ENCODE measurements around the gene UBAP1.
A peak's percentile ranks its signal among the peaks of the same experiment; 100 is the strongest.
"Not testable (repeated sequence)": the region's sequence is repeated elsewhere in the genome, so short reads cannot be mapped to it uniquely, and the experiment has no call there.

Gene UBAP1

GRCh38 chr9:34224349-34224748, 45.5 kb downstream of the UBAP1 start:
- no peak for DNase-seq (ENCODE audit: low read depth)

GRCh38 chr9:34226144-34226760, 47.4 kb downstream of the UBAP1 start:
- DNase-seq (ENCODE audit: low read depth) = not testable (repeated sequence)

GRCh38 chr9:34227445-34227844, 48.6 kb downstream of the UBAP1 start:
- peak; percentile 76 for DNase-seq (ENCODE audit: low read depth)

GRCh38 chr9:34230556-34230955, 51.7 kb downstream of the UBAP1 start:
- no peak for DNase-seq (ENCODE audit: low read depth)

GRCh38 chr9:34232201-34232600, 53.4 kb downstream of the UBAP1 start:
- DNase-seq (ENCODE audit: low read depth) = no peak

GRCh38 chr9:34233672-34234071, 54.8 kb downstream of the UBAP1 start:
- DNase-seq (ENCODE audit: low read depth) = peak; percentile 34

- DNase-seq (ENCODE audit: low read depth) = no peak
Observed at GRCh38 chr9:34237836-34238235, 59.0 kb downstream of the UBAP1 start.

GRCh38 chr9:34240006-34240405, 61.2 kb downstream of the UBAP1 start:
- no peak for DNase-seq (ENCODE audit: low read depth)

- DNase-seq (ENCODE audit: low read depth) = no peak
Observed at GRCh38 chr9:34242830-34243229, 64.0 kb downstream of the UBAP1 start.

- not testable (repeated sequence) for DNase-seq (ENCODE audit: low read depth)
Observed at GRCh38 chr9:34245212-34245611, 66.4 kb downstream of the UBAP1 start.

GRCh38 chr9:34246453-34246852, 67.6 kb downstream of the UBAP1 start:
- DNase-seq (ENCODE audit: low read depth) = no peak

GRCh38 chr9:34247782-34248181, 68.9 kb downstream of the UBAP1 start:
- DNase-seq (ENCODE audit: low read depth) = not testable (repeated sequence)

- DNase-seq (ENCODE audit: low read depth) = no peak
Observed at GRCh38 chr9:34249274-34249673, 70.4 kb downstream of the UBAP1 start.

GRCh38 chr9:34250721-34251120, 71.9 kb downstream of the UBAP1 start:
- no peak for DNase-seq (ENCODE audit: low read depth)

- DNase-seq (ENCODE audit: low read depth) = no peak
Observed at GRCh38 chr9:34252016-34252415, 73.2 kb downstream of the UBAP1 start.

- DNase-seq (ENCODE audit: low read depth) = peak; percentile 46
Observed at GRCh38 chr9:34252670-34253459, 74.0 kb downstream of the UBAP1 start.

- DNase-seq (ENCODE audit: low read depth) = peak; percentile 50
Observed at GRCh38 chr9:34253460-34253837, 74.6 kb downstream of the UBAP1 start.

- peak; percentile 69 for DNase-seq (ENCODE audit: low read depth)
Observed at GRCh38 chr9:34254141-34254913, 75.5 kb downstream of the UBAP1 start.

- DNase-seq (ENCODE audit: low read depth) = no peak
Observed at GRCh38 chr9:34254966-34255825, 76.4 kb downstream of the UBAP1 start.

GRCh38 chr9:34256104-34256503, 77.3 kb downstream of the UBAP1 start:
- DNase-seq (ENCODE audit: low read depth) = no peak

GRCh38 chr9:34256987-34257585, 78.2 kb downstream of the UBAP1 start:
- DNase-seq (ENCODE audit: low read depth) = no peak

GRCh38 chr9:34259315-34259714, 80.5 kb downstream of the UBAP1 start:
- no peak for DNase-seq (ENCODE audit: low read depth)
